HL-60/S4 (cell line): ENCODE results near the gene CSNK2A2.

Source experiments
- in situ Hi-C: fragments of 300-500 bp; cut with MboI; formaldehyde crosslinking; loops from 2 replicates; pipeline ENCODE4 v1.14.3; 2022; ENCODE audit warnings: low sequenced_read_pairs

The CSNK2A2 gene

GRCh38 chr16:58198022-58198683 is at the start of gene CSNK2A2:
Gene CSNK2A2 (minus strand): TSS chr16:58198106. CDS start chr16:58197736, 370 bp downstream.
- in situ Hi-C loops, result no loop called here

- in situ Hi-C loops, result no loop called here
Observed at GRCh38 chr16:58243528-58244004, 45.7 kb upstream of the CSNK2A2 start.

- in situ Hi-C loops, result no loop called here
Observed at GRCh38 chr16:58236831-58237230, 38.9 kb upstream of the CSNK2A2 start.

GRCh38 chr16:58236231-58236690 is 38.4 kb upstream of the CSNK2A2 start:
- in situ Hi-C loops, result no loop called here

- in situ Hi-C loops, result no loop called here
Observed at GRCh38 chr16:58235663-58236062, 37.8 kb upstream of the CSNK2A2 start.

GRCh38 chr16:58234831-58235595 is 37.1 kb upstream of the CSNK2A2 start:
- in situ Hi-C loops, result no loop called here

GRCh38 chr16:58230259-58230658 is 32.4 kb upstream of the CSNK2A2 start:
- in situ Hi-C loops, result no loop called here

- in situ Hi-C loops, result no loop called here
Observed at GRCh38 chr16:58226790-58227189, 28.9 kb upstream of the CSNK2A2 start.

- in situ Hi-C loops, result no loop called here
Observed at GRCh38 chr16:58225965-58226602, 28.2 kb upstream of the CSNK2A2 start.

GRCh38 chr16:58222532-58223316 is 24.8 kb upstream of the CSNK2A2 start:
- in situ Hi-C loops, result no loop called here

- in situ Hi-C loops, result no loop called here
Observed at GRCh38 chr16:58219432-58219831, 21.5 kb upstream of the CSNK2A2 start.

GRCh38 chr16:58218786-58219185 is 20.9 kb upstream of the CSNK2A2 start:
- in situ Hi-C loops, result no loop called here

GRCh38 chr16:58217311-58217925 is 19.5 kb upstream of the CSNK2A2 start:
- in situ Hi-C loops, result no loop called here

- in situ Hi-C loops, result no loop called here
Observed at GRCh38 chr16:58212824-58213655, 15.1 kb upstream of the CSNK2A2 start.

- in situ Hi-C loops, result no loop called here
Observed at GRCh38 chr16:58211846-58212245, 13.9 kb upstream of the CSNK2A2 start.

GRCh38 chr16:58211245-58211644 is 13.3 kb upstream of the CSNK2A2 start:
- in situ Hi-C loops, result no loop called here

- in situ Hi-C loops, result no loop called here
Observed at GRCh38 chr16:58205276-58206036, 7.5 kb upstream of the CSNK2A2 start.

GRCh38 chr16:58201163-58201562 is 3.3 kb upstream of the CSNK2A2 start:
- in situ Hi-C loops, result no loop called here
